ENCODE measurements around the gene RNASE12. TPM values are rescaled to one million over a fixed set of nuclear protein-coding genes. Genes with fewer than 3 reads are reported as not detected.
"Not testable (repeated sequence)": the region's sequence is repeated elsewhere in the genome, so short reads cannot be mapped to it uniquely, and the experiment has no call there.

Gene RNASE12
- total RNA-seq, 2 donors from 2014 or later, result not detected

DNA sequence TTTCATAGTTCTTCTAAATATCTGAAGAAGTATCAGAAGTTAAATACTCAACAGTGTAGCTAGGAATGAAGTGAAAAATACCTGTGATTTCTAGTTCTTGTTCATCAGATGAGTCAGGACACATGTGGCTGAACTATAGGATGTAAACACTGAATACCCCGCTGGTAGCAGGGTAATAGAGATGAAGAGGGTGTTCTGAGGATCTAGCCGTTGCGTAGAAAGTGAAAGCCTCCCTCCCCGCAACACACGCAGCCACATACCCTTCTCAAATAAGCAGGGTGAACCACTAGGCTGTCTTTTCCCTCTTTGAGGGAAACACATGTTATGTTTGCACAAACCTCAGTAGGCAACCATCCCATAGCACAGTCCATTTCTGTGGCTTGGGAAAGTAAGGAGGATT is 16.4 kb upstream of the RNASE12 start:
- H3K9me3 Mint-ChIP-seq, result no peaks in the 10 kb centered on the region
- peak; percentile 36 for ATAC-seq (replicated peaks)
- no peak overlapping the region for H3K27ac Mint-ChIP-seq
- H3K27me3 Mint-ChIP-seq, result no peaks in the 10 kb centered on the region
- H3K4me1 Mint-ChIP-seq, result peaks cover 8% of the 10 kb centered on the region
- H3K4me3 Mint-ChIP-seq, result peak overlapping the region; percentile 5
- no peaks in the 10 kb centered on the region for H3K36me3 Mint-ChIP-seq (ENCODE audit: low read depth)

GRCh38 chr14:20606902-20607242 is 15.7 kb upstream of the RNASE12 start:
- H3K27me3 Mint-ChIP-seq, result no peaks in the 10 kb centered on the region
- no peak for ATAC-seq (replicated peaks)
- H3K9me3 Mint-ChIP-seq, result no peaks in the 10 kb centered on the region
- no peak overlapping the region for H3K4me3 Mint-ChIP-seq
- no peaks in the 10 kb centered on the region for H3K36me3 Mint-ChIP-seq (ENCODE audit: low read depth)
- peaks cover 8% of the 10 kb centered on the region for H3K4me1 Mint-ChIP-seq
- H3K27ac Mint-ChIP-seq, result no peak overlapping the region

DNA sequence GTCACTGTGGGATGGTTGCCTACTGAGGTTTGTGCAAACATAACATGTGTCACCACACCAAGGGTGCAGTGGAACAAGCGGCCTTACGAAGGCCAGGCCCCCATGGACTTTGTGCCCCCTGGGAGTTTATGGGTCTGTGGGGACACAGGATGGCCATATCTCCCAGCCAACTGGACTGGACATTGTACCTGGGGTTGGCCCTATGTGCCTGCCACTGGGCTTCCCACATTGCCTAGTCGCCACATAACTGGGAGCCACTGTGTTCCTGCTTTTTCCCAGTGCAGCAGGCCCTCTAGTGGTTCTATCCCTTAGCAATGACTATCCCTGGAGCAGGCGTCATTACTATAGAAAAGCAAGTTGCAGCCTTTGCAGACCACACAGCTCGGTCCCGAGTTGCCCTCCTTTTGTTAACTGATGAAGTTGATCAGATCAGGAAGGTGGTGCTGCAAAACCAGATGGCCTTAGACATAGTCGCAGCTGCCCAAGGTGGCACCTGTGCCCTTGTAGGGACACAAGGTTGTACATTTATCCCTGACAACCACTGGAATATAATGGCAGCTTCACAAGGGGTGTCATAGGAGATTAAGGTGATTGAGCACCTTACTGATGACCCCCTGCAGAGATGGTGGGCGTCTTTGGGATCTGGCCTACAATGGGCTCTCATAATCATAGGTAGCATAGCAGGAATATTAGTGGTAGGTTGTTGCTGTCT is 15.2 kb upstream of the RNASE12 start:
- H3K27ac Mint-ChIP-seq, result no peak overlapping the region
- H3K36me3 Mint-ChIP-seq (ENCODE audit: low read depth), result no peaks in the 10 kb centered on the region
- peaks cover 8% of the 10 kb centered on the region for H3K4me1 Mint-ChIP-seq
- no peaks in the 10 kb centered on the region for H3K27me3 Mint-ChIP-seq
- ATAC-seq (replicated peaks), result no peak
- no peak overlapping the region for H3K4me3 Mint-ChIP-seq
- H3K9me3 Mint-ChIP-seq, result no peaks in the 10 kb centered on the region

GRCh38 chr14:20603813-20604690 is 12.9 kb upstream of the RNASE12 start:
- ATAC-seq (replicated peaks), result no peak
- no peak overlapping the region for H3K27ac Mint-ChIP-seq
- no peak overlapping the region for H3K4me3 Mint-ChIP-seq
- H3K4me1 Mint-ChIP-seq, result peaks cover 8% of the 10 kb centered on the region
- H3K9me3 Mint-ChIP-seq, result no peaks in the 10 kb centered on the region
- no peaks in the 10 kb centered on the region for H3K27me3 Mint-ChIP-seq
- H3K36me3 Mint-ChIP-seq (ENCODE audit: low read depth), result no peaks in the 10 kb centered on the region

GRCh38 chr14:20602583-20602982 is 11.4 kb upstream of the RNASE12 start:
- no peaks in the 10 kb centered on the region for H3K36me3 Mint-ChIP-seq (ENCODE audit: low read depth)
- H3K9me3 Mint-ChIP-seq, result no peaks in the 10 kb centered on the region
- no peak for ATAC-seq (replicated peaks)

GRCh38 chr14:20601522-20601921 is 10.3 kb upstream of the RNASE12 start:
- Mint-ChIP-seq H3K9me3 (no peaks in the 10 kb centered on the region), H3K4me1 (no peaks in the 10 kb centered on the region), H3K36me3 (ENCODE audit: low read depth) (no peaks in the 10 kb centered on the region), H3K4me3 (no peak overlapping the region), H3K27ac (no peak overlapping the region), H3K27me3 (no peaks in the 10 kb centered on the region)
- ATAC-seq (replicated peaks), result no peak

More at GRCh38 chr14:20602583-20602982, 11.4 kb upstream of the RNASE12 start:
- Mint-ChIP-seq H3K27ac (no peak overlapping the region), H3K27me3 (no peaks in the 10 kb centered on the region), H3K4me1 (peaks cover 5% of the 10 kb centered on the region), H3K4me3 (no peak overlapping the region)

- H3K4me3 Mint-ChIP-seq, result no peak overlapping the region
- no peaks in the 10 kb centered on the region for H3K4me1 Mint-ChIP-seq
- H3K36me3 Mint-ChIP-seq (ENCODE audit: low read depth), result no peaks in the 10 kb centered on the region
- no peak overlapping the region for H3K27ac Mint-ChIP-seq
- H3K27me3 Mint-ChIP-seq, result no peaks in the 10 kb centered on the region
- no peak for ATAC-seq (replicated peaks)
- H3K9me3 Mint-ChIP-seq, result no peaks in the 10 kb centered on the region
Measured at GRCh38 chr14:20597108-20597507, 5.9 kb upstream of the RNASE12 start.

DNA sequence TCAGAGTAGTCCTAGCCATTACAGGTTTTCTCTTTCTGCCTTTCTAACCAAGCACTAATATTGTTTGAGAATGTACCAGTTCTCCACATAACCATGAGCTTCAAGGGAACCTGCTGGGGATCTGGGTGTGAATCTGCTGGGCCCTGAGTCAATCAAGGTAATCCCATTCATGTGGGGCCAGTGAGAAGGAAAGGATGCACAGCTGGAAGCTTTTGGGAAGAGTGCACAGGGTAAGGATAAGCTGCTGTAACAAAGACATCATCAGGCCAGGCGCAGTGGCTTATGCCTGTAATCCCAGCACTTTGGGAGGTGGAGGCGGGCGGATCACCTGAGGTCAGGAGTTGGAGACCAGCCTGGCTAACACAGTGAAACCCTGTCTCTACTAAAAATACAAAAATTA is 4.5 kb upstream of the RNASE12 start:
- H3K9me3 Mint-ChIP-seq; H3K27me3 Mint-ChIP-seq; H3K4me3 Mint-ChIP-seq; H3K4me1 Mint-ChIP-seq; ATAC-seq (replicated peaks); H3K36me3 Mint-ChIP-seq (ENCODE audit: low read depth); H3K27ac Mint-ChIP-seq: not testable (repeated sequence)

- Mint-ChIP-seq H3K9me3 (no peaks in the 10 kb centered on the region), H3K27me3 (peaks cover 7% of the 10 kb centered on the region), H3K27ac (no peak overlapping the region), H3K4me3 (no peak overlapping the region), H3K36me3 (ENCODE audit: low read depth) (no peaks in the 10 kb centered on the region), H3K4me1 (peaks cover 3% of the 10 kb centered on the region)
- ATAC-seq (replicated peaks), result no peak
Measured at GRCh38 chr14:20592574-20592973, 1.4 kb upstream of the RNASE12 start.

GRCh38 chr14:20587489-20588154 is 3.6 kb downstream of the RNASE12 start, which contains the start of gene RNASE11:
RNASE11 (minus strand) TSS chr14:20588001.
- Mint-ChIP-seq H3K27me3 (peaks cover 12% of the 10 kb centered on the region), H3K4me1 (peaks cover 8% of the 10 kb centered on the region), H3K4me3 (no peak within 1 kb of the TSS), H3K9me3 (peaks cover 4% of the 10 kb centered on the region), H3K36me3 (ENCODE audit: low read depth) (no peaks in the 10 kb centered on the region), H3K27ac (no peak within 1 kb of the TSS)
- peak; percentile 68 for ATAC-seq (replicated peaks)

GRCh38 chr14:20583908-20584307 is 7.3 kb downstream of the RNASE12 start:
- H3K9me3 Mint-ChIP-seq, result peaks cover 4% of the 10 kb centered on the region
- peaks cover 5% of the 10 kb centered on the region for H3K27me3 Mint-ChIP-seq
- no peak for ATAC-seq (replicated peaks)
- H3K4me3 Mint-ChIP-seq, result no peak overlapping the region
- peaks cover 8% of the 10 kb centered on the region for H3K4me1 Mint-ChIP-seq
- H3K36me3 Mint-ChIP-seq (ENCODE audit: low read depth), result no peaks in the 10 kb centered on the region
- no peak overlapping the region for H3K27ac Mint-ChIP-seq

DNA sequence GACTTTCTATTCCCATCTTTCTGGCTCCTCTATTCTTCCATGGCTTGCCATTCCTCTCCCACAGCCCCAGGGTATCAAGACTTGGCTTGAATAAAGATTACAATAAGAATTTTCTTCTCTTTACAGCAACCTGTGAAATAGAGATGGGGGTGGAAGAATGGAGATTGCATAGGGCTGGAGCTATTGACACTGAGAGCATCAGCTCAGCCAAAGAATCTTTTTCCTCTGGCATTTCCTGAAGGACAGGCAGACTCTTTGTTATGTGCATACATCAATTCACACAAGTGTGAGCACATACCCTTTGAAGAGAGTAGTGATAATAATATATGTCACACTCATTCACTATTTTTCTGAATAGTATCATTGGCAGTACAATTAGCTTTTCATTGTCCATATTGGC is 8.0 kb downstream of the RNASE12 start:
- no peaks in the 10 kb centered on the region for H3K36me3 Mint-ChIP-seq (ENCODE audit: low read depth)
- ATAC-seq (replicated peaks), result no peak
- H3K9me3 Mint-ChIP-seq, result peaks cover 4% of the 10 kb centered on the region
- H3K4me3 Mint-ChIP-seq, result no peak overlapping the region
- no peak overlapping the region for H3K27ac Mint-ChIP-seq
- peaks cover 5% of the 10 kb centered on the region for H3K27me3 Mint-ChIP-seq
- peaks cover 13% of the 10 kb centered on the region for H3K4me1 Mint-ChIP-seq

GRCh38 chr14:20580242-20580641 is 10.9 kb downstream of the RNASE12 start:
- Mint-ChIP-seq H3K36me3 (ENCODE audit: low read depth) (no peaks in the 10 kb centered on the region), H3K4me3 (no peak overlapping the region), H3K27ac (no peak overlapping the region), H3K4me1 (peaks cover 5% of the 10 kb centered on the region), H3K27me3 (no peaks in the 10 kb centered on the region), H3K9me3 (no peaks in the 10 kb centered on the region)
- ATAC-seq (replicated peaks), result no peak

DNA sequence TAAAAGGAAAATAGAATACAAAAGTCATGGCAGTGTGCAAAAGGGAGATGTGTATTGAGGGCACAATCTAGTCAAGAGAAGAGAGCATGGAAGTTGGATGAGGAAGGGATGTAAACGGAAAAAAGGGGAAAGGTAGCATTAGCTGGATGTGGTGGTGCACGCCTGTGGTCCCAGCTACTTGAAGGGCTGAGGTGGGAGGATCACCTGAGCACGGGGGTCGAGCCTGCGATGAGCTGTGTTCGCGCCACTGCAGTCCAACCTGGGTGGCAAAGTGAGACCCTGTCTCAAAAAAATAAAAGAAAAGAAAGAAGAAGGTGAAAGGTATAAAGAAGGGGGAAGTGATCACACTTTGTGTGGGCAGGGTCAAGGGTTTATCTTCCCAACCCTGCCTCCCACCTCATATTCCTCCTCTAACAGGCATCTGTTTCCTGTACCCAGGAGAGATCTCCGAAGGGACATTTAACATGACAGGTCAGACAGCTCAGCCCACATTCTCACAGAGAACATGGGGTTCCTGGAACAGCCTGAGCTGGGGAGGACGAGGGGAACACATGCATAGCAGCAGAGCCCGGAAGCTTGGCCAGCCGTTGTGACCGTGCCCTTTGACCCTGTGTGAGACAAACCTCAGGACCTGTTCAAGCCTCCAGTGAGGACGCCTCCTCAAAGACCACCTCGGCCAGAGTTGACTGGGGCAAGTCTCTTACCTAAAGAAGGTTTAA is 12.2 kb downstream of the RNASE12 start:
- Mint-ChIP-seq H3K27me3 (no peaks in the 10 kb centered on the region), H3K4me3 (no peak overlapping the region), H3K27ac (no peak overlapping the region), H3K36me3 (ENCODE audit: low read depth) (no peaks in the 10 kb centered on the region), H3K4me1 (peaks cover 10% of the 10 kb centered on the region), H3K9me3 (no peaks in the 10 kb centered on the region)
- ATAC-seq (replicated peaks), result no peak
